PFSK-1 (cell line): ENCODE results near the gene LAMTOR4.

Experiments
- SIN3A ChIP-seq: IDR thresholded peaks from 2 replicates; pipeline ENCODE4 v1.6.1; 2012; ENCODE audit warnings: mild to moderate bottlenecking, low read length, moderate library complexity, borderline replicate concordance; ENCODE audit not compliant: insufficient read depth
- TF ChIP-seq, protein P1 (sequence below), 2 experiments: IDR thresholded peaks; 2 replicates each; pipeline versions ENCODE4 v1.6.1 to v1.8.0; 2011 to 2012; ENCODE audit warnings: low read depth in 2 of 2, low read length in 2 of 2, control low read depth in 1 of 2, inconsistent platforms in 1 of 2, mild to moderate bottlenecking in 1 of 2, moderate library complexity in 1 of 2; ENCODE audit not compliant: insufficient read depth in 1 of 2

DNA sequence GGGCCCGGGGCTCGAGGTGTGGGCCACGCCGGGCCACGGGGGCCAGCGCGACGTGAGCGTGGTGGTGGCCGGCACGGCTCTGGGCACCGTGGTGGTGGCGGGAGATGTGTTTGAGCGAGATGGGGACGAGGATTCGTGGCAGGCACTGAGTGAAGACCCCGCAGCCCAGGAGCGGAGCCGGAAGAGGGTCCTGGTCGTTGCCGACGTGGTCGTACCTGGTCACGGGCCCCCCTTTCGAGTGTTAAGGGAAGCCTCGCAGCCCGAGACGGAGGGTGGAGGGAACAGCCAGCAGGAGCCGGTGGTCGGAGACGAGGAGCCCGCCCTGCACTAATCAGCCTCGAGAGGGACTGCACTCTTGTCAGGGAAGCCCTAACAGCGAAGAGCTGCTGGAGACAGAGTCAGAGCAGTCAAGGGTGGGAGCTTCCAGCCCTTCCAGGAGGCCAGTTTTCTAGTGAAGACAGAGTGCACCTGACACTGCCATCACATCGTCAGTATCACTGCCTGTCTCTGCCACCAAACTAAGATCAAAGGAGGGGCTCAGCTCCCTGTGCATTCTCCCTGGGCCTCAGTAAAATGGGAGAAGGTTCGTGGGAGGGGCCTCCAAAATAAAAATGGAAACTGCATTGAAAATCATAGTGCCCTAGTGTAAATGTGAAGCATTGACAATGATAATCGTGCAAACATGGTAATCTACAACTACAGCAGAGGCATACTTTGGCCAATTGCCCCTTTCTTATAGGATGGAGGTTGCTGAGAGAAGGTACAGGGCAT is 20.7 kb upstream of the LAMTOR4 start:
- TF ChIP-seq SIN3A, result no peak
- TF ChIP-seq, protein P1, sequence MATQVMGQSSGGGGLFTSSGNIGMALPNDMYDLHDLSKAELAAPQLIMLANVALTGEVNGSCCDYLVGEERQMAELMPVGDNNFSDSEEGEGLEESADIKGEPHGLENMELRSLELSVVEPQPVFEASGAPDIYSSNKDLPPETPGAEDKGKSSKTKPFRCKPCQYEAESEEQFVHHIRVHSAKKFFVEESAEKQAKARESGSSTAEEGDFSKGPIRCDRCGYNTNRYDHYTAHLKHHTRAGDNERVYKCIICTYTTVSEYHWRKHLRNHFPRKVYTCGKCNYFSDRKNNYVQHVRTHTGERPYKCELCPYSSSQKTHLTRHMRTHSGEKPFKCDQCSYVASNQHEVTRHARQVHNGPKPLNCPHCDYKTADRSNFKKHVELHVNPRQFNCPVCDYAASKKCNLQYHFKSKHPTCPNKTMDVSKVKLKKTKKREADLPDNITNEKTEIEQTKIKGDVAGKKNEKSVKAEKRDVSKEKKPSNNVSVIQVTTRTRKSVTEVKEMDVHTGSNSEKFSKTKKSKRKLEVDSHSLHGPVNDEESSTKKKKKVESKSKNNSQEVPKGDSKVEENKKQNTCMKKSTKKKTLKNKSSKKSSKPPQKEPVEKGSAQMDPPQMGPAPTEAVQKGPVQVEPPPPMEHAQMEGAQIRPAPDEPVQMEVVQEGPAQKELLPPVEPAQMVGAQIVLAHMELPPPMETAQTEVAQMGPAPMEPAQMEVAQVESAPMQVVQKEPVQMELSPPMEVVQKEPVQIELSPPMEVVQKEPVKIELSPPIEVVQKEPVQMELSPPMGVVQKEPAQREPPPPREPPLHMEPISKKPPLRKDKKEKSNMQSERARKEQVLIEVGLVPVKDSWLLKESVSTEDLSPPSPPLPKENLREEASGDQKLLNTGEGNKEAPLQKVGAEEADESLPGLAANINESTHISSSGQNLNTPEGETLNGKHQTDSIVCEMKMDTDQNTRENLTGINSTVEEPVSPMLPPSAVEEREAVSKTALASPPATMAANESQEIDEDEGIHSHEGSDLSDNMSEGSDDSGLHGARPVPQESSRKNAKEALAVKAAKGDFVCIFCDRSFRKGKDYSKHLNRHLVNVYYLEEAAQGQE (IDR thresholded peaks at IDR 0.05; ENCODE audit: insufficient read depth in 1 of 2, low read depth in 2 of 2, low read length in 2 of 2), result no peak
